Tibial artery (tissue), 4 donors: Measurements from ENCODE around the gene THBS1.
A peak's percentile ranks its signal among the peaks of the same experiment; 100 is the strongest.

Experiments used
- DNase-seq, 2 donors: peaks; one replicate each; pipeline ENCODE4 v3.0.0-alpha.2; 2019
- H3K27ac ChIP-seq, 2 donors: fragments of 200-600 bp; sonication (generic) in 1 of 2; 1 replicate in 1 of 2; 2 replicates in 1 of 2; pipeline ENCODE4 v1.5.1; 2018 to 2019; ENCODE audit warnings: mild to moderate bottlenecking in 1 of 2
- H3K27me3 ChIP-seq, 2 donors: fragments of 200-600 bp; sonication (generic) in 1 of 2; one replicate each; pipeline versions ENCODE4 v1.5.1 to v1.6.0; 2016 to 2019
- H3K36me3 ChIP-seq, 3 donors: fragments of 200-600 bp; sonication (generic) in 2 of 3; one replicate each; pipeline ENCODE4 v1.5.1; 2016 to 2019; ENCODE audit warnings: mild to moderate bottlenecking in 2 of 3
- H3K4me1 ChIP-seq, 4 donors: fragments of 200-600 bp; sonication (generic) in 2 of 4; 1 replicate in 3 of 4; 2 replicates in 1 of 4; pipeline ENCODE4 v1.5.1; 2016 to 2019
- H3K4me3 ChIP-seq, 2 donors: fragments of 200-600 bp; sonication (generic) in 1 of 2; 1 replicate in 1 of 2; 2 replicates in 1 of 2; pipeline ENCODE4 v1.5.1; 2018 to 2019; ENCODE audit warnings: mild to moderate bottlenecking in 2 of 2
- H3K9me3 ChIP-seq, 3 donors: fragments of 200-600 bp; sonication (generic) in 1 of 3; one replicate each; pipeline ENCODE4 v1.5.1; 2016 to 2019
- CTCF ChIP-seq, 2 experiments: fragments of 200-600 bp in 1 of 2; fragments of 450-650 bp in 1 of 2; IDR thresholded peaks; one replicate each; pipeline ENCODE4 v1.5.1; 2017 to 2019; ENCODE audit warnings: antibody characterized with exemption in 2 of 2, mild to moderate bottlenecking in 1 of 2, moderate library complexity in 1 of 2
- intact Hi-C: fragments of 100-400 bp; cut with DNase I; formaldehyde crosslinking; loops from one replicate; pipeline ENCODE4 v1.15.0; 2023; ENCODE audit warnings: low total_unique reads

THBS1 gene

GRCh38 chr15:39585871-39586301 lies 5.0 kb downstream of the THBS1 start:
- TF ChIP-seq CTCF (IDR thresholded peaks at IDR 0.05), result no peak
- DNase-seq, result no peak
- Histone ChIP-seq H3K36me3 (peaks cover 72 to 92% (median 84%) of the 10 kb centered on the region in 3 donors), H3K27me3 (no peaks in the 10 kb centered on the region), H3K9me3 (no peaks in the 10 kb centered on the region), H3K4me3 (peak overlapping the region in 1 of 2 donors; percentile 69), H3K4me1 (peaks cover 0 to 68% (median 24%) of the 10 kb centered on the region in 4 donors), H3K27ac (peak overlapping the region in 1 of 2 donors; percentile 10)
- intact Hi-C loops, result loop anchor here (10.0 kb wide), 1 partner anchor 169 kb away; no protein-coding TSS in a partner anchor

- Histone ChIP-seq H3K4me1 (peaks cover 0 to 62% (median 20%) of the 10 kb centered on the region in 4 donors), H3K4me3 (no peak overlapping the region)
- TF ChIP-seq CTCF (IDR thresholded peaks at IDR 0.05), result no peak
Measured at GRCh38 chr15:39586387-39587095, 5.7 kb downstream of the THBS1 start.

GRCh38 chr15:39587096-39587721 lies 6.3 kb downstream of the THBS1 start:
- intact Hi-C loops, result loop anchor here (10.0 kb wide), 1 partner anchor 168 kb away; no protein-coding TSS in a partner anchor
- Histone ChIP-seq H3K36me3 (peaks cover 84 to 100% (median 93%) of the 10 kb centered on the region in 3 donors), H3K27ac (peak overlapping the region in 1 of 2 donors; percentile 10), H3K4me3 (no peak overlapping the region), H3K27me3 (no peaks in the 10 kb centered on the region), H3K4me1 (peaks cover 0 to 55% (median 17%) of the 10 kb centered on the region in 4 donors), H3K9me3 (no peaks in the 10 kb centered on the region)
- DNase-seq, result no peak
- TF ChIP-seq CTCF (IDR thresholded peaks at IDR 0.05), result no peak

More at GRCh38 chr15:39586387-39587095, 5.7 kb downstream of the THBS1 start:
- intact Hi-C loops, result loop anchor here (10.0 kb wide), 1 partner anchor 168 kb away; no protein-coding TSS in a partner anchor
- DNase-seq, result no peak
- Histone ChIP-seq H3K9me3 (no peaks in the 10 kb centered on the region), H3K27me3 (no peaks in the 10 kb centered on the region), H3K27ac (peak overlapping the region in 1 of 2 donors; percentile 10), H3K36me3 (peaks cover 79 to 98% (median 90%) of the 10 kb centered on the region in 3 donors)

- DNase-seq, result no peak
- TF ChIP-seq CTCF (IDR thresholded peaks at IDR 0.05), result no peak
- Histone ChIP-seq H3K36me3 (peaks cover 91 to 100% (median 94%) of the 10 kb centered on the region in 3 donors), H3K27me3 (no peaks in the 10 kb centered on the region), H3K4me1 (peaks cover 0 to 48% (median 13%) of the 10 kb centered on the region in 4 donors), H3K4me3 (no peak overlapping the region), H3K27ac (no peak overlapping the region), H3K9me3 (no peaks in the 10 kb centered on the region)
- intact Hi-C loops, result loop anchor here (10.0 kb wide), 1 partner anchor 167 kb away; no protein-coding TSS in a partner anchor
Measured at GRCh38 chr15:39587731-39588530, 7.1 kb downstream of the THBS1 start.

GRCh38 chr15:39588531-39589192 lies 7.8 kb downstream of the THBS1 start:
- H3K4me3 ChIP-seq, result no peak overlapping the region
- intact Hi-C loops, result loop anchor here (10.0 kb wide), 1 partner anchor 166 kb away; no protein-coding TSS in a partner anchor
- no peak overlapping the region for H3K27ac ChIP-seq
- no peaks in the 10 kb centered on the region for H3K27me3 ChIP-seq
- no peak for TF ChIP-seq CTCF (IDR thresholded peaks at IDR 0.05)
- H3K9me3 ChIP-seq, result no peaks in the 10 kb centered on the region
- no peak for DNase-seq
- peaks cover 0 to 40% (median 10%) of the 10 kb centered on the region in 4 donors for H3K4me1 ChIP-seq
- peaks cover 96 to 100% (median 98%) of the 10 kb centered on the region in 3 donors for H3K36me3 ChIP-seq
